Skeletal muscle satellite cell (primary cell): ENCODE measurements around the gene COX7A2L.

Source experiments
- H3K27me3 ChIP-seq: 2 replicates; pipeline ENCODE4 v1.7.0; 2013; ENCODE audit warnings: low read length; ENCODE audit not compliant: control insufficient read depth, insufficient read depth
- H3K36me3 ChIP-seq: 2 replicates; pipeline ENCODE4 v1.7.0; 2013; ENCODE audit warnings: mild to moderate bottlenecking, control low read depth, low read length; ENCODE audit not compliant: insufficient read depth
- H3K4me1 ChIP-seq: 2 replicates; pipeline ENCODE4 v1.7.0; 2013; ENCODE audit warnings: low read length; ENCODE audit not compliant: control insufficient read depth, insufficient read depth
- H3K4me2 ChIP-seq: 2 replicates; pipeline ENCODE4 v1.7.0; 2013; ENCODE audit warnings: mild to moderate bottlenecking, low read length
- H3K4me3 ChIP-seq: 2 replicates; pipeline ENCODE4 v1.7.0; 2013; ENCODE audit warnings: low read length
- H3K9ac ChIP-seq: 2 replicates; pipeline ENCODE4 v1.7.0; 2013; ENCODE audit warnings: mild to moderate bottlenecking, low read depth, low read length, moderate library complexity
- H3K9me3 ChIP-seq: replicated peaks from 2 replicates; pipeline ENCODE4 v1.7.0; 2013; ENCODE audit warnings: mild to moderate bottlenecking, control low read depth, low read length

COX7A2L gene

DNA sequence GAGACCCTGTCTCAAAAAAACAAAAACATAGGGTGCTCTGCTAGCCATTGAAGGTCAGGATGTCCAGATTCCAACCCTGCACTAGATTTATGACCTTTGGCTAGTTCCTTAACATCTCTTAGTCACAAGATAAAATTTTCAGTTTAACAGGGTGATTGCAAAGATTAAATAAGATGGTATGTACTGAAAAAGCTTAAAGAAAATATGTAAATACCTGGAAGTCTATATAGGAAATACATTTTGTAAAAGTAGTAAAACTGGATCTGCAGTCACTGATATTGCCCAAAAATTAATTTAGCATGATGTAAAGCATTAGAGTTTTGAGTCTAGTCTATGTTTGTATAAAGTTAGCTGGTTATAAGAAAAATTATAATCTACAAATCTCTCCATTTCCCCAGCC, 5.4 kb upstream of the COX7A2L start:
- H3K27me3 ChIP-seq = peaks cover 6% of the 10 kb centered on the region
- no peak overlapping the region for H3K9ac ChIP-seq
- peaks cover 25% of the 10 kb centered on the region for H3K4me1 ChIP-seq

DNA sequence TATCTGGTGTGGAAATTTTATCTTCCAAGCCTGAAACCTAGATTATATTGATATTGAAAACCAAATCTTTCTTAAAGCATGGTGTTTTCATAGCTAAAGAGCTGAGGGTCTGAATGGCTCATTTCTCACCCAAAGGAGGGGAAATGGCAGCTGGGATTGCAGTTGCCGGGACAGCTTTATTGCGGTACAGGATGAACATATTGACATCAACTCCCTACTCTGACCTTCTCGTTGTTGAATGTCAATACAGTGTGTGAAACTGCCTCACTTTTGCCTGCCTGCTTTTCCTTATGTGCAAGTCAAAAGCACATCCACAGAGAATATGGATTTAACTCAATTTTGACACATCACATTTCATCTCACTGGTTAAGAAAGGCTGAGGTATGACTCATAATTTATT, 3.6 kb upstream of the COX7A2L start:
- no peak overlapping the region for H3K4me2 ChIP-seq
- no peaks in the 10 kb centered on the region for H3K36me3 ChIP-seq
- no peak overlapping the region for H3K9ac ChIP-seq
- H3K9me3 ChIP-seq = no peaks in the 10 kb centered on the region
- no peak overlapping the region for H3K4me3 ChIP-seq
- H3K27me3 ChIP-seq = peaks cover 6% of the 10 kb centered on the region
- H3K4me1 ChIP-seq = peaks cover 25% of the 10 kb centered on the region

More for the DNA sequence above, 5.4 kb upstream of the COX7A2L start:
- Histone ChIP-seq H3K4me2 (no peak overlapping the region), H3K36me3 (no peaks in the 10 kb centered on the region), H3K4me3 (no peak overlapping the region), H3K9me3 (no peaks in the 10 kb centered on the region)

DNA sequence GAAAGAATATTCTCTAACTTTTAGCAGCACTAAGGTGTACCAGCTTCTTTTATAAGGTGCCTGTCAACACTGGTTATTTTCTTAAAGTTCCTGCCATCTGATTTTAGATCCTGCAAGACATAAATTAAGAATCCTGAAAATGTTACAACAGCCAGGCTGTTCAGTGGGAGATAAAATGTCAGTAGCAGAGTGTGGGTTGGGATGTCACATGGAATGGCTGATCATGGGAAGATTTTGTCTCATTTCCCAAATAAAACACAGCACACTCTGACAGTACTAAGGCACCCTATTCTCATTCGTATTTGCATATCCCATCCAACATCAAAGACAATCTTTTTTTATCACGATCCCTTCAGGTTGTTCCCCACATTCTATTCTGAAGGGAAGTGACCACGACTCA, 2.4 kb upstream of the COX7A2L start:
- Histone ChIP-seq H3K4me2 (no peak overlapping the region), H3K9ac (no peak overlapping the region), H3K4me3 (no peak overlapping the region), H3K9me3 (no peaks in the 10 kb centered on the region), H3K4me1 (peaks cover 33% of the 10 kb centered on the region), H3K27me3 (peaks cover 6% of the 10 kb centered on the region), H3K36me3 (no peaks in the 10 kb centered on the region)

DNA sequence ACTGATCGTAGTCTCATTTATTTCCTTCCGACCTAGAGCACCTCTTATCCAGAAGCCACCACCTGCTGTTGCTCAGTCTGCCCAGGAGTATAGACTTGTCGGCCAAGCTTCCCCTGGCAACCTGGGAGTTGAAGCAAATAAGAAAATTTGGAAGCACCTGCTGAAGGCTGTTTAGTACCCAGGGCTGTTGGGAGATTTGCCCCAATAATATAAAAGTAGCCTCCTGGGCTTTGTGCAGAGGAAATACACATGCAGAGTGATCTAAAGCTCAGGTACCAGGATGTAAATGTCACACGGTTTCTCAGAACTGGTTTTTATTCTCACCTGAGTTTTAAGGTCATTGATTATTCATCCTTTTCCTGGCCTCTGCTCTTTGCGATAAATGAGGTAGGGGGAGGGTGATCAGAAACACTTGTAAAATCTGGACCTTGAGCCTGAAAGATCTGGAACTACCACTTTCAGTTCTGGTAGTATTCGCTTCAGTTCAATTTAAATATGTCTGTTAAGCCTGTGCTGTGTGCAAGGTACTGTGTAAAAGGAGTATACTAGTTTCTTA, 789 bp upstream of the COX7A2L start:
- Histone ChIP-seq H3K9ac (peak overlapping the region; percentile 32), H3K4me2 (peak overlapping the region; percentile 86), H3K4me1 (peaks cover 17% of the 10 kb centered on the region), H3K27me3 (peaks cover 6% of the 10 kb centered on the region), H3K36me3 (no peaks in the 10 kb centered on the region), H3K9me3 (no peaks in the 10 kb centered on the region), H3K4me3 (peak overlapping the region; percentile 62)

DNA sequence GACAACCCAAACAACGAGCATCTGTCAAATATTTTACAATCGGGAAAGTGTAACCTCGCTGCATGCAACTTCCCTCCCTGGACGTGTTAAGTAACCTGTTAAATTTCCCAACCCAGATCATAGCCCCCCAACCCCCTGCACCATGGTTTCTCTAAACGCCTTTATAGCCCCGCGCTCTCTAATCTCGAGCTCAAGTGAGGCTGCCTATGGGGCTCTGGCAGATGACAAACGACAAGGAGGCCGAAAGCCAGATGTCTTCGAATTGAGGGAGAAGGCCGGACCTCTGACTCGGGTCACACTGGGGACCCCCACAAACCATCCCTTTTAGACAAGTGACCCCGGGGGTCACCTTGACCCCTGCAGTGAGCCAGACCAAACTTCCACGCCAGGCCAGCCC, 526 bp downstream of the COX7A2L start:
- Histone ChIP-seq H3K4me3 (peak overlapping the region; percentile 92), H3K27me3 (peaks cover 6% of the 10 kb centered on the region), H3K4me2 (peak overlapping the region; percentile 90), H3K9ac (peak overlapping the region; percentile 99), H3K36me3 (no peaks in the 10 kb centered on the region), H3K9me3 (no peaks in the 10 kb centered on the region), H3K4me1 (peaks cover 14% of the 10 kb centered on the region)

DNA sequence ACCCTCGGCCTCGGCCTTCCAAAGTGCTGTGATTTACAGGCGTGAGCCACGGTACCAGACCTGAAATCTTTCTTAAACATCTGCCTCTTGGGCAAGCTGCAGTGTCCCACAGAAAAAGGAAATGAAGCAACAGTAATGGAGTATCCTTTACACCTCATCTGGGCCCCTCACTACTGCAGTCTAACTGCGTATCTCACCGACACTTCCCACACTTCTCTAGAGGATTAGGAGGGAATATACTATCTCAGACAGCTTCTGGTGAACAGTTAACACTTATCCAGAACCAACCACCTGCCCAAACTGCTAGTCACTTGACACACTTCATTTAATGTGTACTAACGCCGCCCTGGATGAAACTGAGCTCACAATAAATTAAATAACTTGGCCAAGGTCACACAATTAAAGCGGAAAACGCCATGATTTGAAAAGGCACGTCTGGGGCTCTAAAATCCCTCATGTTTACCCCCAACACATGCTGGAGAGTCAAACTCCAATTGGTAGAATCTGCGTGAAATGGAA, 993 bp downstream of the COX7A2L start:
- H3K4me3 ChIP-seq = peak overlapping the region; percentile 92
- no peaks in the 10 kb centered on the region for H3K9me3 ChIP-seq
- peaks cover 5% of the 10 kb centered on the region for H3K27me3 ChIP-seq
- H3K36me3 ChIP-seq = no peaks in the 10 kb centered on the region
- peak overlapping the region; percentile 90 for H3K4me2 ChIP-seq
- peak overlapping the region; percentile 99 for H3K9ac ChIP-seq
- peaks cover 14% of the 10 kb centered on the region for H3K4me1 ChIP-seq

DNA sequence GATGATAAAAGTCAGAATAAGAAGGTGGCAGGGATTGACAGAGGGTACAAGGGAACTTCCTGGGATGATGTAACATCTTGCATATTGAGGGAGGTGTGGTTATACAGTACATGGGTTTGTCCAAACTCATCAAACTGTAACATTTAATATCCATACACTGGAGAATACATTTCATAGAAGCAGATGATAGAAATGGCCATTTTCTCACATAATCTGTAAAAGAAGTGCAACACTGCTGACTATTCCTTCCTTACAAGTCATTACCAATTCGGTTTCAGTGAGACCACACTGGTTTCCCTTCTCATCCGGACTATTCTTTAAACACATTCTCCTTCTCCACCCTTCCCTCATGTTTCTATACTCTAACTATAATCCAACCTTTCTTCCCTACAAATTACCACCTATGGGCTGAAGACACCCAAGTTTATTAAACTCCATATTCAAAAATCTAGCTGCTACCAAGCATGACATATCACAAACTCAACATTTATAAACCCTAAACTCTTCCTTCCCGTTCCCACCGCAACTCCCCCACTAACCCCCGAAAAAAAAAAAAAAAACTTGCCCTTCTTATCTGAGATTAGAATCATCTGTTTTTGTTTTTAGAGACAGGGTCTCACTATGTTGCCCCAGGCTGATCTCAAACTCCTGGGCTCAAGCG, 1.6 kb downstream of the COX7A2L start:
- Histone ChIP-seq H3K36me3 (no peaks in the 10 kb centered on the region), H3K27me3 (no peaks in the 10 kb centered on the region), H3K4me1 (peaks cover 14% of the 10 kb centered on the region), H3K9ac (peak overlapping the region; percentile 99), H3K4me3 (peak overlapping the region; percentile 92), H3K4me2 (peak overlapping the region; percentile 90), H3K9me3 (no peaks in the 10 kb centered on the region)

DNA sequence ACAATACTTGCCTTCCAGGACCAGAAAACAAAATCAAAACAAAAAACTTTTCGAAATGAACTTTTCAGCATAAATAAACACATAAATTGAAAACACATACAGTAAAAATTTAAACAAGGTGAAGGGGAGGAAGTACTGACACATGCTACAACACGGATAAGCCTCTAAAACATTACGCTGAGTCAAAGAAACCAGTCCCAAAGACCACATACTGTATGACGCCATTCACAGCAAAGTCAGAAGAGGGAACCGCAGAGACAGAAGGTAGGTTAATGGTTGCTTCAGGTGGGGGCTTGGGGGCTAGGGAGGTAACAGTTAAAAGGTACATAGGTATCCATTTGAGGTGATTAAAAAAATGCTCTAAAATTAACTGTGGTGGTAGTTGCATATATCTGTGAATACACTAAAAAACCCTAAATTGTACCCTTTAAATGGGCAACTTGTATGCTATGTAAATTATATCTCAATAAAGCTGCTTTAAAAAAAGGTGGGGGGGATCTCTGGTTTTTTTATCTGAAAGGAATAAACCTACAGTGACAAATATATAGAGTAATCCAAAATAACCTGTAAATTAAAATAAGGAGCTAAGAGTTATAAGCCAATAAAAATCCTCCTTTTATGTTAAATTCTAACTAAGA, 7.1 kb downstream of the COX7A2L start:
- H3K4me3 ChIP-seq = no peak overlapping the region
- peaks cover under 1% of the 10 kb centered on the region for H3K4me1 ChIP-seq
- H3K9me3 ChIP-seq = no peaks in the 10 kb centered on the region
- no peaks in the 10 kb centered on the region for H3K27me3 ChIP-seq
- H3K36me3 ChIP-seq = peaks cover 26% of the 10 kb centered on the region
- no peak overlapping the region for H3K4me2 ChIP-seq
- no peak overlapping the region for H3K9ac ChIP-seq

DNA sequence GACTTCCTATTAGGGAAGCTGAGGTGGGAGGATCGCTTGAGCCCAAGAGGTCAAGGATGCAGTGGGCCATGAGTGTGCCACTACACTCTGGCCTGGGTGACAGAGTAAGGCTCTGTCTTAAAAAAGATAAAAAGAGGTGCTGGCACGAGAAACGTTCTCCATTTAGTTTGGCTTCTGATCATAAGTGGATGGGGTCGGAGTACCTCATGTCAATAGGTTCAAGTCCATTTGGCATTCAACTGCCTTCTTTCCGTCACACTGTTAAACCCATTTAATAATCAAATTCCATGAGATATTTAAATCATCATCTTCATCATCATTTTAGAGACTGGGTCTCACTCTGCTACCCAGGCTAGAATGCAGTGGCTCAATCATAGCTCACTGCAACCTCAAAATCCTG, 9.2 kb downstream of the COX7A2L start:
- Histone ChIP-seq H3K9me3 (no peaks in the 10 kb centered on the region), H3K27me3 (no peaks in the 10 kb centered on the region), H3K4me3 (no peak overlapping the region), H3K36me3 (peaks cover 31% of the 10 kb centered on the region), H3K4me2 (no peak overlapping the region), H3K4me1 (no peaks in the 10 kb centered on the region), H3K9ac (no peak overlapping the region)

DNA sequence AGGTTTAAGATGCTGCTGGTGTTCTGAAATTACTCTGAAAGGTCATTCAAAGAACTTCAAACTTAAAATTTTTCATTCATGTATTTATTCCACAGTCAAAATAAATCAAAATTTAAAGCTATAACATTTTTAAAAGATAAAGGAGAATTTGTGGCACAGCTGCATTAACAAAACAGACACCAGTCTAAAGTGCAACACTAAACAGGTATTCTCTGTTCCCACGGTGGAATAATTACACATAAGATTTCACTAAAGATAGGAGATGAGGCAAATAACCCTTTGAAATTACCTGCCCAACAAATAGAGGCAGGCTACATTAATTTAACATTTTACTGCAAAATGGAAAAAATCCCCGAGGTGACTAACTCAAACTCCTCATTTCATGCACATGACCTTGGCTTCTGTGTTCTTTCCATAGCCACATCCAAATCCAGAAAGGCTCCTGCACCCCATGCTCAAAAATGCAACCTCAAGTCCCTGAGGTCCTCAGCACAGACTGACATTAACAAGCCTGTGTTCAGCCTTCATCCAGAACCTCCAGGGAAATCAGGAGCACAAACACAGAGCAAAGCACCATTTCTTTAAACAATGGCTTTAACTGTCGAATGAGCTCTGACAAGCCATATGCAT, 10.5 kb downstream of the COX7A2L start:
- H3K9ac ChIP-seq = no peak overlapping the region
- no peak overlapping the region for H3K4me3 ChIP-seq
- no peaks in the 10 kb centered on the region for H3K9me3 ChIP-seq
- peaks cover 9% of the 10 kb centered on the region for H3K4me1 ChIP-seq
- H3K4me2 ChIP-seq = no peak overlapping the region
- H3K27me3 ChIP-seq = no peaks in the 10 kb centered on the region
- H3K36me3 ChIP-seq = peaks cover 37% of the 10 kb centered on the region

DNA sequence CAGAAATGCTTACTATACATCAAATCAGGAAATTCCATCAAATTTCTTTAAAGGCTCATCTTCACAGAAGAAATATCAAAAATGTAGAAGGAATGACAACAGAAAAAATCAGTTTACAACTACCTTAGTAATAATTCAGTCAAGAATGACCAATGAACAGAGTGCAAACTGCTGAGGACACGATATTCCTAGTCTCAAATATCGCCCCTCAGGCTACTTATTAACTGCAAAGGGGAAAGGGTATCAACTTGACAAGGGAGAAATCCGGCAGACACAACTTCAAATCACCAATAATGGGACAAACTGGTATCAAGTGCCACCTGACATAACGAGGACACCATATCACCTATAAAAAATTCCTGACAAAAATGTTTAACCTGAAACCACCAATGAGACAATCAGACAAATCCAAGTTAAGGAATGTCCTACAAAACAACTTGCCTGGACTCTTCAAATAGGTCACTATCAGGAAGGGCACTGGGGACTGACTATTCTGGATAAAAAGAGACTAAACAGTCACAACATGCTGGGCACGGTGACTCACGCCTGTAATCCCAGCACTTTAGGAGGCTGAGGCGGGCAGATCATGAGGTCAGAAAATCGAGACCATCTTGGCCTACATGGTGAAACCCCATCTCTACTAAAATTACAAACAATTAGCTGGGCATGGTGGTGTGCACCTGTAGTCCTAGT, 12.8 kb downstream of the COX7A2L start:
- H3K4me1 ChIP-seq = peaks cover 12% of the 10 kb centered on the region
- H3K4me2 ChIP-seq = no peak overlapping the region
- no peak overlapping the region for H3K9ac ChIP-seq
- H3K9me3 ChIP-seq = no peaks in the 10 kb centered on the region
- peaks cover 39% of the 10 kb centered on the region for H3K36me3 ChIP-seq
- H3K4me3 ChIP-seq = no peak overlapping the region
- no peaks in the 10 kb centered on the region for H3K27me3 ChIP-seq
